Adrenal gland (tissue), 5 donors: Measurements from ENCODE around the gene PDLIM5.

Source experiments
- CTCF ChIP-seq, 6 experiments: fragments of 450-650 bp in 4 of 6; fragments of 200-600 bp in 2 of 6; sonication (generic) in 1 of 6; IDR thresholded peaks; 1 replicate in 5 of 6; 2 replicates in 1 of 6; pipeline versions ENCODE4 v1.5.1 to v1.8.0; 2016 to 2021; ENCODE audit warnings: antibody characterized with exemption in 6 of 6, mild to moderate bottlenecking in 2 of 6, moderate library complexity in 1 of 6
- POLR2A ChIP-seq, 2 donors: fragments of 450-650 bp; IDR thresholded peaks; one replicate each; pipeline ENCODE4 v1.6.1; 2017; ENCODE audit warnings: antibody characterized with exemption in 2 of 2, mild to moderate bottlenecking in 2 of 2, moderate library complexity in 1 of 2
- donor health status: DM: no; HTN: no; CAD: no.

- TF ChIP-seq POLR2A (IDR thresholded peaks at IDR 0.05) (no peak), CTCF (IDR thresholded peaks at IDR 0.05) (no peak)
Observed at GRCh38 chr4:94523033-94523580, 71.4 kb downstream of the PDLIM5 start.
